GM18870 (cell line): ENCODE measurements around the gene NSUN6.

ENCODE experiments used
- ATAC-seq: cut with Tn5 transposase; IDR thresholded peaks from one replicate; pipeline ENCODE4 v1.9.1; 2021; ENCODE audit warnings: moderate library complexity; ENCODE audit not compliant: unreplicated experiment

Gene NSUN6

GRCh38 chr10:18565006-18565405 is 86.4 kb downstream of the NSUN6 start:
- no peak for ATAC-seq

GRCh38 chr10:18563003-18563726 is 88.2 kb downstream of the NSUN6 start:
- ATAC-seq = no peak

- ATAC-seq = no peak
Measured at GRCh38 chr10:18561861-18562551, 89.4 kb downstream of the NSUN6 start.

- no peak for ATAC-seq
Measured at GRCh38 chr10:18557960-18558359, 93.4 kb downstream of the NSUN6 start.

GRCh38 chr10:18556522-18557147 is 94.8 kb downstream of the NSUN6 start:
- ATAC-seq = no peak

GRCh38 chr10:18554479-18554878 is 96.9 kb downstream of the NSUN6 start:
- no peak for ATAC-seq

GRCh38 chr10:18551473-18551872 is 99.9 kb downstream of the NSUN6 start:
- no peak for ATAC-seq

GRCh38 chr10:18549105-18549504 is 102.3 kb downstream of the NSUN6 start:
- no peak for ATAC-seq

GRCh38 chr10:18545621-18546305 is 105.6 kb downstream of the NSUN6 start:
- no peak for ATAC-seq

- no peak for ATAC-seq
Measured at GRCh38 chr10:18542832-18543231, 108.6 kb downstream of the NSUN6 start.

GRCh38 chr10:18540195-18540594 is 111.2 kb downstream of the NSUN6 start:
- no peak for ATAC-seq

- no peak for ATAC-seq
Measured at GRCh38 chr10:18539335-18539734, 112.1 kb downstream of the NSUN6 start.

- no peak for ATAC-seq
Measured at GRCh38 chr10:18533896-18534295, 117.5 kb downstream of the NSUN6 start.

GRCh38 chr10:18532881-18533535 is 118.4 kb downstream of the NSUN6 start:
- ATAC-seq = no peak

GRCh38 chr10:18528292-18528691 is 123.1 kb downstream of the NSUN6 start:
- ATAC-seq = no peak

GRCh38 chr10:18527687-18528086 is 123.7 kb downstream of the NSUN6 start:
- no peak for ATAC-seq

- ATAC-seq = no peak
Measured at GRCh38 chr10:18523858-18524257, 127.5 kb downstream of the NSUN6 start.

- ATAC-seq = no peak
Measured at GRCh38 chr10:18523025-18523424, 128.4 kb downstream of the NSUN6 start.

GRCh38 chr10:18516851-18517250 is 134.5 kb downstream of the NSUN6 start:
- no peak for ATAC-seq

GRCh38 chr10:18514537-18514936 is 136.8 kb downstream of the NSUN6 start:
- no peak for ATAC-seq

GRCh38 chr10:18508587-18508986 is 142.8 kb downstream of the NSUN6 start:
- no peak for ATAC-seq
